GM21529 (cell line): ENCODE measurements around the gene HEXD.
"Not testable (repeated sequence)": the region's sequence is repeated elsewhere in the genome, so short reads cannot be mapped to it uniquely, and the experiment has no call there.

Experiments used
- ATAC-seq: cut with Tn5 transposase; IDR thresholded peaks from one replicate; pipeline ENCODE4 v1.9.1; 2021; ENCODE audit not compliant: unreplicated experiment

Gene HEXD

GRCh38 chr17:82457073-82457928 lies 39.2 kb downstream of the HEXD start:
- no peak for ATAC-seq

- ATAC-seq: no peak
These were observed 39.7 kb downstream of the HEXD start for GRCh38 chr17:82457929-82458178.

DNA sequence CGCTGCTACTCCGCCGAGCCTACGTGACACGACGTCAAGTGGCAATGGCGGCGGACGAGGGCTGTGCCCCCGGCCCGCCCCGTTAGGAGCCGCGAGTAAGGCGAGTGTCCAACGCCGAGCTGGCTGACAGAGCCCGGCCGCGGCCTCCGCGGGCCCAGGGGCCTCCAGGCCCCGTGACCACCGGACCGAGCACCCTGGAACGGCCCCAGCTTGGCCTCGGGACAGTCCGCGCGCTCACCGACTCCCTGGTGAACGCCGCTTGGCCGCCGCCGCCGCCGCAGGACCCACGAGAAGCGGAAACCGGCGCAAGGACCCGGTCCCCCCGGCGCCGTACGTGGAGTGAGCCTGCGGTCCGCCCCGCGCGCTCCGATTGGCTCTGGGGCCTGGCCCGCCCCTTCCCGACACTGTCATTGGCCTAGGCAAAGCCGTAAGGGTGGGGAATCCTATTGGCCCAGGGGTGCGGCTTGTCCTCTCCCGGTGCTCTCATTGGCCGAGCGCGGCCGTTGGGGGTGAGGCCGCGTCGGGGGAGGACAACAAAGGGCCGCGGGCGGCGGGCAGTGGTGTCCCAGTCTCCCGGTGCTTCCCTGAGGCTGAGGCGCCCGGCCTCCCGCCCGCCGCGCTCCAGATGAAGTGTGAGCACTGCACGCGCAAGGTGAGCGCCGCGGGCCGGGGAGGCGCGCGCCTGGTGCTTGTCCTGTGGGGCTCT lies 40.2 kb downstream of the HEXD start, which contains the start of gene NARF:
NARF (plus strand) TSS at position 563 of the 706 bp plus-strand sequence; CDS start at position 626, 63 bp downstream.
- peak; percentile 91 for ATAC-seq

GRCh38 chr17:82458885-82459424 lies 40.8 kb downstream of the HEXD start:
- no peak for ATAC-seq

- ATAC-seq: not testable (repeated sequence)
These were observed 41.8 kb downstream of the HEXD start for GRCh38 chr17:82459936-82460335.

DNA sequence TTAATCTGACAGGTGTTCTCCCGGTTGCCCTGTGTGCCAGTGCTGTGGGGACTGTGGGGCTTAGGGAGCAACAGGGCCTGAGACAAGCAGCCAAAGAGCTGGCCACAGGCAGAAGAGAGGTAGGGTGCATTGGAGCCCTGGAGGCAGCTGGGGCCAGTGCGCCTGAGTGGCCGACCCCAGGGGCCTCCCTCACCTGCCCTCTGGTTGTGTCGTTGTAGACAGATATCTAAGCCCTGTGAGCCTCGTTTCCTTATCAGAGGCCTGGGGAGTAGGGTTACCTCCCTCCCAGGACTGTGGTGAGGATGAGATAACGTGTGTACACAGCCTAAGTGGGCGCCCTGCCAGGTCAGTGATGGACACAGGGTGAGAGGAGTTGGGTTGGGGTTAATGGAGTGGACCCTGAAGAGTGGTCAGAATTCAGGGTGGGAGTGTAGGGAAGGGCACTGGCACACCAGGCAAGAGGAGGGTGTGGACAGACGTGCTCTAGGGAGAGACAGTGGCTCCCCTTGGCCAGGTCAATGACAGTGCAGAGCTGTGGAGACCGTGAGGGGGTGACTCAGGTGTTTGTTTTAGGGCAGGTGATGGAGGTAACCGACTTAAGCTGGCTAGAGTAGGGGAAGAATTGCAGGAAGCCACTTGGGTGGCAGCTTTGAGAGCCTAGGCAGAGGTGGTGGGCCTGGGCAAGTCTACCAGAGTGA lies 43.8 kb downstream of the HEXD start:
- no peak for ATAC-seq

- no peak for ATAC-seq
These were observed 45.2 kb downstream of the HEXD start for GRCh38 chr17:82463391-82463790.

DNA sequence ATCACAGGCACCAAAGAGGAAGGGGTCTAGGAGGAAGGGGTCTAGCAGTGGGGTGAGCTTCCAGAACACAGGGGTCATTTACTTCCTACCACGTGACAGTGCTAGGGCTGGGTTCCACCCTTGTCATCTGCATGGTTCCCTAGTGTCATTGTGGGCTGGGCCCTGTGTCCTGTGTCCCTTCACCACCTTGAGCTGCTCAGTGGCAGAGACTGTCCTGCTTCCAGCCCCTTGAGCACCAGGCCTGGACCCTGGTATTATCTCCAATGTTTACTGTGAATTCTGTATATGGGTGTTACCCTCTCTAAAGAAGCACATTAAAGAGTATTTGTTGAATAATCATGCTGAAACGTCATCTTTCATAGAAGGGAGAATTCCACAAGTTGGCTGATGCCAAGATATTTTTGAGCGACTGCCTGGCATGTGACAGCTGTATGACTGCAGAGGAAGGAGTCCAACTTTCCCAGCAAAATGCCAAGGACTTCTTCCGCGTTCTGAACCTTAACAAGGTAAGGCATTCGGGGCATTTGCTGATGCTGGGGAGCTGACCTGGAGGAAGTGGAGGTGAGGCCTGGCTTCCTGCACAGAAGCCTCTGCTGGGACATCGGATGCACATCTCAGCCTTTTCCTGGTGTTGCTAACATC lies 45.9 kb downstream of the HEXD start:
- ATAC-seq: no peak

GRCh38 chr17:82464567-82464929 lies 46.4 kb downstream of the HEXD start:
- no peak for ATAC-seq

GRCh38 chr17:82465023-82465603 lies 47.0 kb downstream of the HEXD start:
- no peak for ATAC-seq

DNA sequence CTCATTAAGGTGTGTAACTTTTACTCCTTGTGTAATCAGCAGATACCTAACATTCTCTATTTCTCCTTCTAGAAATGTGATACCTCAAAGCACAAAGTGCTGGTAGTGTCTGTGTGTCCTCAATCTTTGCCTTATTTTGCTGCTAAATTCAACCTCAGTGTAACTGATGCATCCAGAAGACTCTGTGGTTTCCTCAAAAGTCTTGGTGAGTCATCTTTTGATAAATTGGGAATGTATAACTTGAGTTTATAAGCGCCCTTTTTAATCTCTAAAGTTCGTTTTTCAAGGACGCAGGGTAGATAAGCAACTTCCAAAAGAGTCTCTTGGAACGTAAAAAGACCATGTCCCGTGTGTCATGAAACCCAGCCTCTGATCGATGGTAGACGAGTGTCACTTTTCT lies 50.5 kb downstream of the HEXD start:
- no peak for ATAC-seq

- ATAC-seq: no peak
These were observed 51.9 kb downstream of the HEXD start for GRCh38 chr17:82470065-82470464.

DNA sequence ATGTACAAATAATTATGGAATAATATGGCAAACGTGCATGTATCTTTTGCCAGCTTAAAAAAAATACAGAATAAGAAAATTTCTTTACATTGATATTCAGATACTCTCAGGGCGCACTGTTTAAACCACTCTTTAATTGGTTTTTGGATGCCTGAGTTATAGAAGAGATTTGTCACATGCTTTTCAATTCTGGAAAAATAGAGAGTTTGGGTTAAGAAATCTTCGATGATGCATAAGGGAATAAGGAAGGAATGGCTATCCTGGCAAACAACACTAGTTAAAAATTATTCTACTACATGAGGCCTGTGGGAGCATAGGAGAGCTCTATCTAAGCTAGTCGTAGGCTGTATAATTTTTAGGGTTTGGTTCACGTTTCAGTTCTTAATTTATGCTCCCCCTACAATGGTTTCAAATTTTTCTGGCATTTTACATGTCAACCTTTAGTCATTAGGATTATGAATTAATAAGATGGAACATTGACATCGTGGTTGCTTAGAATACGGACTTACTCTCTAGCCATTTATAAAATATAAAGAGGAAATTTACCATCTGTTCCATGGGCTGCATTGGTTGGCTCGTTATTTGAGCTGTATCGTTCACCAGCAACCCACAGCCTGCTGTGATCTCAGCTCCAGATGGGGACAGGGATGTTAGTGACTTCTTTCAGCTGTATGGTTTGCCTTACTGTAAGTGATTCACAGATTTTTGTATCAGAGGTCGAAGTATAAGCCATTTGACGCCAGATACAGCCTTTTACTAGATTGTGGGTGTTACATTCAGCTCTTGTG lies 56.3 kb downstream of the HEXD start:
- no peak for ATAC-seq

GRCh38 chr17:82475458-82475857 lies 57.3 kb downstream of the HEXD start:
- ATAC-seq: no peak

DNA sequence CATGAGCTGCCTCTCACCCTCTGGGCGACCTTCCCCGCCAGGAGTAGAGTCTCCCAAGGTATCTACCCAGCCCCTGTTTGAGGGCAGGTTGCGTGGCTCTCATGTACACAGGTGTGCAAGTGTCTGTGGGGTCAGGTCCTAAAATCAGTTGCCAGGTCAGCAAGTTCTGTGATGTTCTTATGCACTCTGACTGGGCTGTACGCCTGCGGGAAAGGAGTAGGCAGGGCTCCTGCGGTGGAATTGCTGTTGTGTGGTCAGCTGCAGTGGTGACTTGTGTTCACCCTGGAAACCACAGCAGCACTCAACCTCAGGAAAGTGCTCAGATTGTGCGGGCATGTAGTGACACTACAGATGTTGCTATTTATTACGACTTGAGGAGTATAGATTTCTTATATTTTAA lies 59.8 kb downstream of the HEXD start:
- ATAC-seq: no peak

- ATAC-seq: no peak
These were observed 61.5 kb downstream of the HEXD start for GRCh38 chr17:82479602-82480001.

DNA sequence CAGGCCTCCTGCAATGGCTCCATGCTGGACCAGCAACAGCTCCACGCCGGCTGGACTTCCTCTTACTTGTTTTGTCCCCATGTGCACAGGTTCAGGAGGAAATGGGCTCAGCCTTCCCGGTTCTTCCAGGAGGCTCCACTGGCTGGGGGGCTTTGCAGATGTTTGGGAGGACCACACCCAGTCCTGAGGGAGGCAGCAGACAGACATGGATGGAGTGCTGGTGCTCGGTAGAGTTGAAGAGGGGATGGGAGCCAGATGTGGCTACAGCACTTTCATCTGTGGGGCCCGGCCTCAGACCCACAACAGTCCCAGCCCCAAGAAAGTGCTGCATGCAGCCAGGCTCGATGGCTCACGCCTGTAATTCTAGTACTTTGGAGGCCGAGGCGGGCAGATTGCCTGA lies 62.2 kb downstream of the HEXD start:
- no peak for ATAC-seq

GRCh38 chr17:82483204-82483660 lies 65.1 kb downstream of the HEXD start:
- ATAC-seq: no peak

DNA sequence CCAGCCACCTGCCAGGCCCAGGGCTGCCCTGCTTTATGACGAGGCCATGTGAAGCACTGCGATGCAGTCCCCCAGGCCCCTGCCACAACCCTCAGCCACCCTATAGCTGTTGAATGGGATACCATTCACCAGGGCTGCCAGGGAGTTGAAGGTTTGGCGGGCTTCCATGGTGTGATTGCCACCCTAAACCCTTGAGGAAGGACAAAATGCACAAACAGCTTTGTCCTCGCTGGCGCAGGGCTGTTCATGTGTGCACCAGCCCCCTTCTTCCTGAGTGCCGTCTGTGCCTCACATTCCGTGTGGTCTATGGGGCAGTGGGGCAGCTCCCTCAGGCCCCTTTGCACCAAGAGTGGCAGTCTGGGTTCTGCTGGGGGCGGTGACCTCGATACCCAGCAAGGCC lies 65.7 kb downstream of the HEXD start:
- ATAC-seq: no peak
